Heart left ventricle (tissue), 16 donors: ENCODE results near the gene TMTC4. TPM values are rescaled to one million over a fixed set of nuclear protein-coding genes. Genes with fewer than 3 reads are reported as not detected.
A peak's percentile ranks its signal among the peaks of the same experiment; 100 is the strongest.

Source experiments
- ATAC-seq, 4 donors: fragments of 200-7000 bp; cut with Tn5 transposase; one replicate each; pipeline ENCODE4 v1.9.1; 2020 to 2022; ENCODE audit warnings: moderate library complexity in 4 of 4, mild to moderate bottlenecking in 3 of 4, moderate number of reproducible peaks in 1 of 4
- DNase-seq, 5 donors: peaks; one replicate each; pipeline ENCODE4 v3.0.0-alpha.2; 2020
- H3K27ac ChIP-seq, 12 donors: fragments of 200-600 bp; sonication (generic) in 4 of 12; one replicate each; pipeline versions ENCODE4 v1.5.0 to v1.8.0; 2016 to 2022; ENCODE audit warnings: mild to moderate bottlenecking in 2 of 12
- H3K27me3 ChIP-seq, 9 donors: fragments of 200-600 bp; sonication (generic) in 2 of 9; one replicate each; pipeline versions ENCODE4 v1.5.1 to v1.8.0; 2016 to 2022; ENCODE audit warnings: mild to moderate bottlenecking in 3 of 9
- H3K36me3 ChIP-seq, 9 donors: fragments of 200-600 bp; sonication (generic) in 2 of 9; one replicate each; pipeline versions ENCODE4 v1.5.0 to v1.8.0; 2018 to 2022; ENCODE audit warnings: mild to moderate bottlenecking in 2 of 9
- H3K4me1 ChIP-seq, 12 donors: fragments of 200-600 bp; sonication (generic) in 4 of 12; one replicate each; pipeline versions ENCODE4 v1.5.0 to v1.8.0; 2016 to 2022; ENCODE audit warnings: mild to moderate bottlenecking in 3 of 12
- H3K4me3 ChIP-seq, 12 donors: fragments of 200-600 bp; sonication (generic) in 4 of 12; one replicate each; pipeline versions ENCODE4 v1.5.0 to v1.8.0; 2017 to 2022; ENCODE audit warnings: mild to moderate bottlenecking in 9 of 12, moderate library complexity in 4 of 12
- H3K9me3 ChIP-seq, 12 donors: fragments of 200-600 bp; sonication (generic) in 4 of 12; one replicate each; pipeline versions ENCODE4 v1.5.0 to v1.8.0; 2016 to 2022; ENCODE audit warnings: mild to moderate bottlenecking in 1 of 12
- POLR2A ChIP-seq, 2 donors: fragments of 450-650 bp; IDR thresholded peaks; one replicate each; pipeline ENCODE4 v1.6.1; 2017; ENCODE audit warnings: antibody characterized with exemption in 2 of 2, mild to moderate bottlenecking in 2 of 2, moderate library complexity in 2 of 2
- WGBS, 4 donors: extraction: QIAGEN DNeasy Blood & Tissue Kit in 2 of 4; methylation state at CpG; one replicate each; pipeline versions ENCODE4 v1.1.5 to v1.1.7; 2013 to 2018; 5-methylcytosine and 5-hydroxymethylcytosine counted together
- intact Hi-C, 10 donors: fragments of 100-400 bp; cut with DNase I; formaldehyde crosslinking; loops; one replicate each; pipeline versions ENCODE4 v1.11.1 to v1.14.2; 2022
- polyA plus RNA-seq, 2 donors: library from polyadenylated mRNA; stranded (reverse); fragments of 200-250 nt; gene quantifications; one replicate each; pipeline ENCODE4 v1.2.3, GENCODE V29; 2013
- total RNA-seq, 9 donors: library from RNA; depleted of rRNA in 2 of 9; stranded (reverse); fragments of >200 nt in 2 of 9; fragmentation: NEBNext Ultra II Directional in 3 of 9; extraction: Animal tissue kit (Norgen Biotek cat#: 25700) in 3 of 9; gene quantifications; one replicate each; pipeline versions ENCODE4 v1.1.0 to v1.2.4, GENCODE V29; 2016 to 2023
- TF ChIP-seq, protein P1 (sequence below), 12 donors: fragments of 200-600 bp; sonication (generic) in 4 of 12; IDR thresholded peaks; one replicate each; pipeline versions ENCODE4 v1.5.0 to v1.8.0; 2018 to 2022; ENCODE audit warnings: antibody characterized with exemption in 12 of 12, mild to moderate bottlenecking in 5 of 12
- donor health status: ischemic (EF 13 %, LVEDD 7.1; RV severe dilation, severe dysfunction).
- donor health status: healthy with polysubstance abuse.
- donor health status: DM: no; HTN: yes; CAD: no.
- donor health status: DM: no; HTN: no; CAD: no.
- donor health status: ischemic (EF 25% LVEDD 6.9; RV normal size, moderate dysfunction).
- donor health status: ischemic (EF 25% LVEDD 5.7; RV mildly dilated, moderate dysfunction).
- donor health status: healthy.
- donor health status: DM: yes; HTN: yes; CAD: no.
- donor health status: ischemic (EF 35%, LVEDD 5.7; RV mildly dilated, moderate dysfunction).
- donor health status: nonischemic (EF 11% LVEDD 7.7; RV severe dilation, severe dysfunction).
- donor health status: DM: yes; HTN: yes; CAD: no.
- donor health status: PGD.
- donor health status: ischemic (EF 29% LVEDD 5.4; RV normal size, mild dysfunction).
- donor health status: nonischemic (EF 23%, LVEDD 6.1; RV moderate dilation, normal function).

The TMTC4 gene
- total and polyA plus RNA-seq, 11 donors, result 2.4 to 10.3 (median 6.2) TPM

DNA sequence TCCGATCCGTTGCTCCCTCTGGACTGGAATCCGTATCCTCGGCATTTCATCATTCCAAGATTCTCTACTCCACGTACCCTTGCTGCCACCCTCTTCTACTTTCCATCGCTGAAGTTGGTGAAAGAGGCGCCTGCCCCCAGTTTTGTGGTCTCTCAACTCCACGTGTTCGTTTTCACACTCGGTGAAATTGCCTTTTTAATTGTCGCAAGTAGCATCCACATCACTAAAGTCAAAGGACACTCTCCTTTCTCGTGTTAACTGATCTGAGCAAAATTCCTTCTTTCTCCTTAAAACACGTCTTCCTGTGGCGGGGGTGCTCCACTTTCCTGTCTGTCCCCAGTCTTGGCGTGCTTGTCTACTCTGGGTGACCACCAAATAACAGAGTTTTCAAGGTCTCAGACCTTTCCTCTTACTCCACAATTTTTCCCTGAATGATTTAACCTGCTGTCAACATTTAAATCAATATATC, 1.1 kb upstream of the TMTC4 start:
- Histone ChIP-seq H3K27me3 (no peaks in the 10 kb centered on the region), H3K27ac (peak overlapping the region in 2 of 12 donors; percentile 87 to 88), H3K4me1 (peaks cover 0 to 20% (median 12%) of the 10 kb centered on the region in 12 donors), H3K36me3 (no peaks in the 10 kb centered on the region), H3K4me3 (peak overlapping the region; percentile 43 to 96 (median 78)), H3K9me3 (peaks cover 0 to 3% (median 0%) of the 10 kb centered on the region in 12 donors)
- TF ChIP-seq, protein P1, sequence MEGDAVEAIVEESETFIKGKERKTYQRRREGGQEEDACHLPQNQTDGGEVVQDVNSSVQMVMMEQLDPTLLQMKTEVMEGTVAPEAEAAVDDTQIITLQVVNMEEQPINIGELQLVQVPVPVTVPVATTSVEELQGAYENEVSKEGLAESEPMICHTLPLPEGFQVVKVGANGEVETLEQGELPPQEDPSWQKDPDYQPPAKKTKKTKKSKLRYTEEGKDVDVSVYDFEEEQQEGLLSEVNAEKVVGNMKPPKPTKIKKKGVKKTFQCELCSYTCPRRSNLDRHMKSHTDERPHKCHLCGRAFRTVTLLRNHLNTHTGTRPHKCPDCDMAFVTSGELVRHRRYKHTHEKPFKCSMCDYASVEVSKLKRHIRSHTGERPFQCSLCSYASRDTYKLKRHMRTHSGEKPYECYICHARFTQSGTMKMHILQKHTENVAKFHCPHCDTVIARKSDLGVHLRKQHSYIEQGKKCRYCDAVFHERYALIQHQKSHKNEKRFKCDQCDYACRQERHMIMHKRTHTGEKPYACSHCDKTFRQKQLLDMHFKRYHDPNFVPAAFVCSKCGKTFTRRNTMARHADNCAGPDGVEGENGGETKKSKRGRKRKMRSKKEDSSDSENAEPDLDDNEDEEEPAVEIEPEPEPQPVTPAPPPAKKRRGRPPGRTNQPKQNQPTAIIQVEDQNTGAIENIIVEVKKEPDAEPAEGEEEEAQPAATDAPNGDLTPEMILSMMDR (IDR thresholded peaks at IDR 0.05), result no peak
- TF ChIP-seq POLR2A (IDR thresholded peaks at IDR 0.05), result no peak
- ATAC-seq (no peak), DNase-seq (no peak)
- WGBS, 4 donors, result 13 to 19% (median 16%) methylated on average over 15 of the region's 15 CpGs
- intact Hi-C loops, result loop anchor here in 1 of 10 donors (10.0 kb wide), 2 partner anchors 1021 to 1171 kb away; partner anchors contain the start of gene TM9SF2

DNA sequence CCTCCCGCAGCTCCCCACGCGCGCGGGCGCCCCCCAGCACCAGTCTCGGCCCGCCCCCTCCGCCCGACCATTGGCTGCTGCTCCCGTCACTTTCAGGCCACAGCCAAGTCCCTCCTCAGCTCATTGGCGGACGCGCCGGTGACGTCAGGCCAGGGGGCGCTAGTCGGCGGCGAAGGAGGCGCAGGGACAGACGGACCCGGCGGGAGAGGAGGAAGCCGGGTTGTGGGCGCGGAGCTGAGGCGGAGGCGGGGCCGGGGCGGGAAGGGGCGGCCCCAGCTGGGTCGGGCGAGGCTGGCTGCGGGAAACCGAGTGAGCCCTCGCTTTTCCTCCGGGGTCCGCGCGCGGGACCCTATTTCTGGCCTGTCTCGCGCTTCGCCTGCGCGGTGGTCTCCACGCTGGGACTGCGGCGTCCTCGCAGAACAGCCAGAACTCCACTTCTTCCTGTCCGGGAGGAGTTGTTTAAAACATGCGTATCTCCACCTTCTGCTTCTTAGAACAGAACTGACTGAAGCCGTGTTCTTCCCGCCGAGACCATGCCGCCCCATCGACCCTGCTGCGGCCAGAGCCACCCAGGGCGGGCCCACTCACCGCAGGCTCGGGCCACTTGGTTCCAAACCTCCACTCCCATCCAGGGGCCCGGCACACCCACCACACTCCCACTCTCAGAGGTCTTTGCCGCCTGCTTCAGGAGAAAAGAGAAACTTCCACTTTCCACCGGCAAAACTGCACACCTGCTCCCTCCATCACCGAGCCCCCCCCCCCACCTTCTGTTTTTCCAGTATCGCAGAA, 471 bp upstream of the TMTC4 start:
- intact Hi-C loops, result loop anchor here in 2 of 10 donors (5.0 to 10.0 kb wide), 3 partner anchors 588 to 1170 kb away; partner anchors contain the start of genes PCCA (in 1 of the 2) and TM9SF2 (in 1 of the 2)
- peak overlapping the region; percentile 43 to 96 (median 78) for H3K4me3 ChIP-seq
- H3K4me1 ChIP-seq, result peaks cover 0 to 20% (median 12%) of the 10 kb centered on the region in 12 donors
- DNase-seq, result peak; percentile 99 to 100 (median 100)
- peak overlapping the region; percentile 65 to 92 (median 86) for H3K27ac ChIP-seq
- no peaks in the 10 kb centered on the region for H3K27me3 ChIP-seq
- TF ChIP-seq, protein P1 (IDR thresholded peaks at IDR 0.05), result peak in 10 of 12 donors; percentile 31 to 61 (median 42)
- peak in 1 of 2 donors; percentile 85 for TF ChIP-seq POLR2A (IDR thresholded peaks at IDR 0.05)
- peak; percentile 98 to 99 (median 98) for ATAC-seq
- H3K36me3 ChIP-seq, result peaks cover 0 to 5% (median 0%) of the 10 kb centered on the region in 9 donors
- 0% methylated on average over 25 to 67 of the region's 67 CpGs for WGBS, 4 donors
- peaks cover 0 to 3% (median 0%) of the 10 kb centered on the region in 12 donors for H3K9me3 ChIP-seq

DNA sequence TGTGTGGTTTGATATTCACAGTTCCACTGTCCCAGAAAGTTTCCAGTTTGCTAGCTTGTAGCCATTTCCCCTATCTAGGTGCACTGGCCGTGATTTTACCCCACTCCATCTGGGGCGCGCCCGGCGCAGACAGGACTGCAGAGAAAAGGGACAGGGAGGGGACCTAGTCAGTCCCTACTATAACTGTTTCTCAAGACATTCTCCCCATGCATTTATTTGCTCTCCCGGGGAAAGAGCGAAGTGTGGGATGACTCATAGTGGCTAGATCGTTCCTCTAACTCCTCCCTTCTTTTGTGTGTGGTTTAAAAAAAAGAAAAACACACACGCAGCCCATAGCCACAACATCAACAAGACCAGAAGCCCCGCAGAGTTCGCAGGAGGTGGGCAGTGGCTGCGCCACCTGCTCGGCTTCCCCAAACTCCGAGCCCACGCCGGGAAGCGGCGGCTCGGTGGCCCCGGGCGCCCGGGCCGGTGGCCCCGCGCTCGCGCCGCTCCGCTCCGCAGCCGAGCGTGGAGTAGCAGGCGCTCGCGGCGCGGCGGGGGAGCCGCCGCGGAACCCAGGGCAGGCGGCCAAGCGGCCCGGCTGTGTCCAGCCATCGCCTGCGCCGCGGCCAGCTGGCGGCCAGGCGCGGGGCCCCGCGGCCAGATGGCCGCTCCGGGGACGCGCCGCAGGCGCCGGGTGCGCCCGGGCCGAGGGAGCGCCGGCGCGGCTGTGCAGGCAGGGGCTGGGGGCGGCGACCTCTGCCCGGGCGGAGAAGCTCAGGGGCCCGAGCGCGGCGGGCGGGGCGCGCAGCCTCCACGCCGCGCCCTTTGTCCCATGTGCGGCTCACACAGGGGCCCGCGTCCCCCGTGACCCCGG, 653 bp downstream of the TMTC4 start:
- ATAC-seq (peak in 3 of 4 donors; percentile 5 to 35 (median 13)), DNase-seq (peak; percentile 35 to 80 (median 52))
- TF ChIP-seq POLR2A (IDR thresholded peaks at IDR 0.05), result peak in 1 of 2 donors; percentile 24
- TF ChIP-seq, protein P1 (IDR thresholded peaks at IDR 0.05), result no peak
- H3K4me1 ChIP-seq, result peaks cover 0 to 20% (median 12%) of the 10 kb centered on the region in 12 donors
- 0 to 1% (median 0%) methylated on average over 16 to 86 of the region's 86 CpGs for WGBS, 4 donors
- H3K9me3 ChIP-seq, result peaks cover 0 to 3% (median 0%) of the 10 kb centered on the region in 12 donors
- H3K27ac ChIP-seq, result peak overlapping the region; percentile 54 to 92 (median 86)
- intact Hi-C loops, result loop anchor here in 2 of 10 donors (5.0 to 10.0 kb wide), 3 partner anchors 587 to 1169 kb away; partner anchors contain the start of genes PCCA (in 1 of the 2) and TM9SF2 (in 1 of the 2)
- H3K27me3 ChIP-seq, result no peaks in the 10 kb centered on the region
- H3K36me3 ChIP-seq, result peaks cover 0 to 16% (median 5%) of the 10 kb centered on the region in 9 donors
- H3K4me3 ChIP-seq, result peak overlapping the region; percentile 43 to 96 (median 78)
